ENCODE data around the gene VAMP2.

- no peak for TF ChIP-seq CTCF (IDR thresholded peaks at IDR 0.05)
- TF ChIP-seq POLR2A (IDR thresholded peaks at IDR 0.05), result no peak
Measured at GRCh38 chr17:8123695-8124349, 38.9 kb downstream of the VAMP2 start, which contains the start of gene HES7.

All from gastroesophageal sphincter (tissue), 3 donors.